HFF-Myc (cell line): ENCODE measurements around the gene MLANA.

Source experiments
- DNase-seq: peaks from one replicate; pipeline ENCODE4 v3.0.0-alpha.2; 2011; ENCODE audit warnings: low read depth; ENCODE audit errors: extremely low read depth
- H3K4me3 ChIP-seq: replicated peaks from 2 replicates; pipeline ENCODE4 v1.5.1; 2011; ENCODE audit warnings: low read depth, mild to moderate bottlenecking, control low read depth, low read length
- TF ChIP-seq, protein P1 (sequence below): IDR thresholded peaks from 2 replicates; pipeline ENCODE4 v1.5.1; 2012; ENCODE audit warnings: mild to moderate bottlenecking, low read depth, low read length, control low read depth; ENCODE audit errors: missing control alignments

Gene MLANA

DNA sequence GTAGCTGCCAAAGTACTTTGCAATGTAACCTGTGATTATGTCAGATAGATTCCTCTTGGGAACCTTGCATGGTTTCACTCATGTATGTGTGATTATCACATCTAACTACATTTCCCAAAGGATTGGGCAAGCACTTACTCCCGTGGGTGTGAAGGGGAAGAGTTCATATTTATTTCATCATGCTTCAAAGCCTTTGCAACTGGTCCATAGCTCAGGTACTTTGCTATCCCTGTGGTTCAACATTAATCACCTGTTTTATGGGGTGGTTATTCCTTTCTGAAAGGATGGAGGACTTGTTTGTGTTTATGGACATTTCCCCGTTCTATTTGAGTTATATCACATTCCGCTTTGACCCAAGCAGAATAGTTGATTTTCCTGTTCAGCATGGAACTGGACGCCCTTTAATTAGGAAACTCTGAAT is 44.2 kb upstream of the MLANA start:
- TF ChIP-seq, protein P1, sequence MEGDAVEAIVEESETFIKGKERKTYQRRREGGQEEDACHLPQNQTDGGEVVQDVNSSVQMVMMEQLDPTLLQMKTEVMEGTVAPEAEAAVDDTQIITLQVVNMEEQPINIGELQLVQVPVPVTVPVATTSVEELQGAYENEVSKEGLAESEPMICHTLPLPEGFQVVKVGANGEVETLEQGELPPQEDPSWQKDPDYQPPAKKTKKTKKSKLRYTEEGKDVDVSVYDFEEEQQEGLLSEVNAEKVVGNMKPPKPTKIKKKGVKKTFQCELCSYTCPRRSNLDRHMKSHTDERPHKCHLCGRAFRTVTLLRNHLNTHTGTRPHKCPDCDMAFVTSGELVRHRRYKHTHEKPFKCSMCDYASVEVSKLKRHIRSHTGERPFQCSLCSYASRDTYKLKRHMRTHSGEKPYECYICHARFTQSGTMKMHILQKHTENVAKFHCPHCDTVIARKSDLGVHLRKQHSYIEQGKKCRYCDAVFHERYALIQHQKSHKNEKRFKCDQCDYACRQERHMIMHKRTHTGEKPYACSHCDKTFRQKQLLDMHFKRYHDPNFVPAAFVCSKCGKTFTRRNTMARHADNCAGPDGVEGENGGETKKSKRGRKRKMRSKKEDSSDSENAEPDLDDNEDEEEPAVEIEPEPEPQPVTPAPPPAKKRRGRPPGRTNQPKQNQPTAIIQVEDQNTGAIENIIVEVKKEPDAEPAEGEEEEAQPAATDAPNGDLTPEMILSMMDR = no peak
- no peak for DNase-seq
- H3K4me3 ChIP-seq = no peak overlapping the region

DNA sequence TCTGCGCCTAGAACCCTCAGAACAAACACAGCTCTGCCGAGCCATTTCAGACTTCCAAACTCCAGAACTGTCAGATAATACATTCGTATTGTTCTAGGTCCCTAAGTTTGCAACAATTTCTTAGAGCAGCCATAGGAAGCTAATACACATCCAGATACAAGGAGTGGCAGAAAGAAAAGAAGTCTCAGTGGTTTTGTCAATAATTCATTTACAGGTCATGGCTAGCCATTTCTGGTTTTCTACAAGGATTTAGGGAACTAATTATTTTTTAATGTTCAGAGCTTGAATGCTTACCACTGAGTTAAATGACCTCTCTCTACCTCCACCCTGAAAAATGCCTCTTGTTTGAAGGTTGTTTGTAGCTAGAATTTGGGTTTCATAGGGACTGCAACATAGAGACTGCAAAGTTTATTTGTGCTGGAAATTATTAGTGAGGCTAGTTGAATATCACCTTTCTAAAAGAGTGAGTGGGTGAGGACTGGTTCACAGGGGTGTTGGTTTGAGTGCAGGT is 42.3 kb upstream of the MLANA start:
- no peak overlapping the region for H3K4me3 ChIP-seq

DNA sequence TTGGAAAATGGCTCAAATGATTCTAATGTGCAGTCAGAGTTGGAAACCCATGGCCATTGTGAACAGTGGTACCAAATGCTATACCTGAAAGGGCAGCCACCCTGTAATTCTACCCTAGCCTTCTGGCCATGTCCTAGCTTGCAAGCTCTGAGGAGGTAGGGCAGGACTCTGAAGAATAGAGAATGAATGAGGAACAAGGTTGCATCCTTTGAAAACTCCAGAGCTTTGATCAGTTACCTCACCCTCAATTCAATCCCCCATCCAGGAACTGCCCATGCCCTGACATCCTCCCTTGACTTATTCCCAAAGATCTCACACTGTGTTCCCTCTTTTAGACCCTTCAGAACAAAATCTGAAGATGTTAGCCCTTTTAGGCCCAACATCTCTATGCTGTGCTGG is 40.0 kb upstream of the MLANA start:
- DNase-seq = no peak
- no peak overlapping the region for H3K4me3 ChIP-seq
- TF ChIP-seq, protein P1 = no peak

More for the DNA sequence above, 42.3 kb upstream of the MLANA start:
- TF ChIP-seq, protein P1 = no peak
- DNase-seq = no peak

DNA sequence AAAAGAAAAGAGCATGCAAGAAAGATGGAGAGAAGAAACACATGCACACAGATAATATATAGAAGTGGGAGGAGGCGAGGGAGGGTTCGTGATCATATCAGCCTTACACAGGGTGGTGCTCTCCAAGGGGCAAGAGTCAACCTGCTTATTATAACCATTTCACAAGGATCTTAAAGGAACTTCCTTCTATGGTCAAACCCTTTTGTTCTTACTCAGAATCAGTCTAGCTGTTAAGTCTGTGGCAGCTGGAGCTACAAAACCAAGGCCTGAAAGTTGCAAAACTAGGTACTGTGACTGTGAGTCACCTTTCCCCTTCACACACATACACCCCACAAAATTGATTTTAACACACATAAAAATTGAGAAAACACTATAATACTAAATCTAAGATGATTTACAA is 39.2 kb upstream of the MLANA start:
- DNase-seq = no peak
- TF ChIP-seq, protein P1 = no peak
- H3K4me3 ChIP-seq = no peak overlapping the region

DNA sequence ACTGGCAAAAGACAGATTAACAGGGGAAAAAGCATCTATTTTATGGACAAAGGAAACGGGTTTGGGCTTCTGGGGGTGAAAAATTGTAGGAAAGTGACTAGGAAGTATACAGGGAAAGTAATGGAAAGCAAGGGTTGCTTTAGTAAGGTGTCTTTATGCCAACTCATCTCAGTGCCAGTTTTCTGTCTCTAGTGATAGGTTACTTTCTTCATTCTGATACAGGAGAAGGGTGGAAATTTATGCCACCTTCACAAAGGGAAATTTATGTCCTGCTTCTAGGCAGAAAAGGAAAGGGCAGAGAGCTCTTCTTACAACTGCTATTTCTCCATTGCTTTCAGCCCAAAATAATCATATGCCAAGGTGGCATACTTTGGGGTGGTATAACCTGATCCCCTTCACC is 37.7 kb upstream of the MLANA start:
- TF ChIP-seq, protein P1 = no peak
- no peak overlapping the region for H3K4me3 ChIP-seq
- DNase-seq = no peak

DNA sequence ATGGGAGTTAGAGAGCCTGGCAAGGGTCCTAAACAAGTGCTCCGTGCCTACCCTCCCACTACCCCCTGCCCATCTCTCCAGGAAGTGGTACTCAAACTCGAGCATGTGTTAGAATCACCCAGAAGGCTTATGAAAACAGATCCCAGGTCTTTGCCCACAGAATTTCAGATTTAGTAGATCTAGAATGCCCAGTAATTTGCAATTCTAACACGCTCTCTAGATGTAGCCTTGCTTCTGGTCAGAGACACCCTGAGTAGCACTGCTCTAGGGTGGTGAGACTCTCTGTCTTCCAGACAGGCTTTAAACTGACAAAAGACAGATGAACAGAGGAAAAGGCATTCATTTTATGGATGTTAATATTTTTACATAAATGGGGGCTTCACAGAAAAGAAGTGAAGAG is 37.1 kb upstream of the MLANA start:
- H3K4me3 ChIP-seq = no peak overlapping the region
- DNase-seq = no peak
- TF ChIP-seq, protein P1 = no peak
